HG03175 (cell line): ENCODE measurements around the gene FEM1A.
A peak's percentile ranks its signal among the peaks of the same experiment; 100 is the strongest.
"Not testable (repeated sequence)": the region's sequence is repeated elsewhere in the genome, so short reads cannot be mapped to it uniquely, and the experiment has no call there.

Experiments
- ATAC-seq: cut with Tn5 transposase; IDR thresholded peaks from one replicate; pipeline ENCODE4 v1.9.1; 2021; ENCODE audit warnings: mild to moderate bottlenecking, moderate library complexity; ENCODE audit not compliant: unreplicated experiment

The FEM1A gene

GRCh38 chr19:4791183-4792018 is at the start of gene FEM1A:
FEM1A (plus strand) TSS chr19:4791734; CDS start chr19:4791855, 121 bp downstream.
- peak; percentile 89 for ATAC-seq

- ATAC-seq, result no peak
Observed at GRCh38 chr19:4742723-4743646, 48.5 kb upstream of the FEM1A start.

- no peak for ATAC-seq
Observed at GRCh38 chr19:4744451-4745174, 46.9 kb upstream of the FEM1A start.

GRCh38 chr19:4745175-4745574 is 46.4 kb upstream of the FEM1A start:
- not testable (repeated sequence) for ATAC-seq

GRCh38 chr19:4745986-4746385 is 45.5 kb upstream of the FEM1A start:
- ATAC-seq, result no peak

- no peak for ATAC-seq
Observed at GRCh38 chr19:4748185-4748584, 43.3 kb upstream of the FEM1A start.

- no peak for ATAC-seq
Observed at GRCh38 chr19:4748589-4748988, 42.9 kb upstream of the FEM1A start.

GRCh38 chr19:4749870-4750590 is 41.5 kb upstream of the FEM1A start:
- ATAC-seq, result no peak

GRCh38 chr19:4754248-4754647 is 37.3 kb upstream of the FEM1A start:
- ATAC-seq, result no peak

GRCh38 chr19:4755459-4755858 is 36.1 kb upstream of the FEM1A start:
- ATAC-seq, result no peak

GRCh38 chr19:4758082-4758481 is 33.5 kb upstream of the FEM1A start:
- ATAC-seq, result no peak

- ATAC-seq, result no peak
Observed at GRCh38 chr19:4758659-4759058, 32.9 kb upstream of the FEM1A start.

GRCh38 chr19:4759388-4760284 is 31.9 kb upstream of the FEM1A start:
- no peak for ATAC-seq

GRCh38 chr19:4760285-4760650 is 31.3 kb upstream of the FEM1A start:
- ATAC-seq, result no peak

GRCh38 chr19:4763021-4763420 is 28.5 kb upstream of the FEM1A start:
- ATAC-seq, result no peak

GRCh38 chr19:4764393-4764660 is 27.2 kb upstream of the FEM1A start:
- no peak for ATAC-seq

GRCh38 chr19:4768934-4769777 is 22.4 kb upstream of the FEM1A start:
- no peak for ATAC-seq

- ATAC-seq, result no peak
Observed at GRCh38 chr19:4772566-4772965, 19.0 kb upstream of the FEM1A start.
